Gastrocnemius medialis (tissue), 4 donors: ENCODE data around the gene HMMR. TPM values are rescaled to one million over a fixed set of nuclear protein-coding genes. Genes with fewer than 3 reads are reported as not detected.
A peak's percentile ranks its signal among the peaks of the same experiment; 100 is the strongest.
"Not testable (repeated sequence)": the region's sequence is repeated elsewhere in the genome, so short reads cannot be mapped to it uniquely, and the experiment has no call there.

ENCODE experiments used
- ATAC-seq, 2 donors: fragments of 150-250 bp; one replicate each; pipeline ENCODE4 v1.9.1; 2016
- DNase-seq, 2 donors: peaks; one replicate each; pipeline ENCODE4 v3.0.0-alpha.2; 2019
- H3K27ac ChIP-seq, 4 donors: fragments of 200-600 bp; sonication (generic); 1 replicate in 1 of 4; 2 replicates in 3 of 4; pipeline ENCODE4 v1.5.1; 2016 to 2018; ENCODE audit warnings: mild to moderate bottlenecking in 2 of 4, moderate library complexity in 1 of 4
- H3K27me3 ChIP-seq, 3 donors: fragments of 200-600 bp; sonication (generic) in 2 of 3; 1 replicate in 1 of 3; 2 replicates in 2 of 3; pipeline versions ENCODE4 v1.5.1 to v1.6.0; 2016 to 2019; ENCODE audit warnings: mild to moderate bottlenecking in 1 of 3, moderate library complexity in 1 of 3
- H3K36me3 ChIP-seq, 2 donors: fragments of 200-600 bp; sonication (generic) in 1 of 2; one replicate each; pipeline ENCODE4 v1.5.1; 2017 to 2018
- H3K4me1 ChIP-seq, 2 donors: fragments of 200-600 bp; sonication (generic) in 1 of 2; one replicate each; pipeline ENCODE4 v1.5.1; 2016 to 2017; ENCODE audit warnings: mild to moderate bottlenecking in 2 of 2
- H3K4me3 ChIP-seq, 4 donors: fragments of 200-600 bp; sonication (generic) in 3 of 4; 1 replicate in 1 of 4; 2 replicates in 3 of 4; pipeline ENCODE4 v1.5.1; 2016 to 2019; ENCODE audit warnings: mild to moderate bottlenecking in 2 of 4
- H3K9me3 ChIP-seq, 3 donors: fragments of 200-600 bp; sonication (generic) in 2 of 3; 1 replicate in 1 of 3; 2 replicates in 2 of 3; pipeline ENCODE4 v1.5.1; 2016 to 2019
- CTCF ChIP-seq, 5 experiments: fragments of 450-650 bp in 3 of 5; fragments of 200-600 bp in 2 of 5; sonication (generic) in 2 of 5; IDR thresholded peaks in 4 of 5; conservative IDR thresholded peaks in 1 of 5; 1 replicate in 4 of 5; 2 replicates in 1 of 5; pipeline ENCODE4 v1.5.1; 2016 to 2019; ENCODE audit warnings: antibody characterized with exemption in 5 of 5, mild to moderate bottlenecking in 3 of 5, moderate library complexity in 3 of 5
- POLR2A ChIP-seq, 2 donors: fragments of 450-650 bp; IDR thresholded peaks; one replicate each; pipeline ENCODE4 v1.6.1; 2017; ENCODE audit warnings: antibody characterized with exemption in 2 of 2, mild to moderate bottlenecking in 2 of 2, moderate library complexity in 2 of 2
- in situ Hi-C, 4 donors: fragments of 200-750 bp; cut with MboI; loops; one replicate each; pipeline versions ENCODE4 v1.15.0 to v1.8.0; 2017; ENCODE audit warnings: low sequenced_read_pairs in 4 of 4
- intact Hi-C: fragments of 100-400 bp; cut with DNase I; formaldehyde crosslinking; loops from one replicate; pipeline ENCODE4 v1.15.1; 2023; ENCODE audit warnings: low total_unique reads
- total RNA-seq, 4 donors: library from RNA; depleted of rRNA; stranded (reverse); fragments of >200 nt; gene quantifications; one replicate each; pipeline versions ENCODE4 v1.1.0 to v1.2.3, GENCODE V29; 2016

Gene HMMR
- total RNA-seq, 4 donors from 2014 or later: 0.12 to 1.3 (median 0.55) TPM

- Histone ChIP-seq H3K4me3 (no peak overlapping the region), H3K4me1 (peaks cover 8 to 9% of the 10 kb centered on the region in 2 donors), H3K27ac (no peak overlapping the region), H3K27me3 (no peaks in the 10 kb centered on the region), H3K36me3 (peaks cover 0 to 55% of the 10 kb centered on the region in 2 donors), H3K9me3 (no peaks in the 10 kb centered on the region)
- no peak for TF ChIP-seq CTCF (IDR thresholded peaks at IDR 0.05 in 4 of 5, conservative IDR thresholded peaks at IDR 0.05 in 1 of 5)
- TF ChIP-seq POLR2A (IDR thresholded peaks at IDR 0.05): no peak
- in situ Hi-C loops: loop anchor here in 1 of 4 donors (10.0 kb wide), 1 partner anchor 51 kb away; the partner anchor contains the start of gene MAT2B
- intact Hi-C loops: no loop called here
- ATAC-seq (no peak), DNase-seq (no peak)
These were observed 6.7 kb upstream of the HMMR start for GRCh38 chr5:163453705-163454104.

- Histone ChIP-seq H3K4me1 (peaks cover 13% of the 10 kb centered on the region in 2 donors), H3K36me3 (peaks cover 0 to 49% of the 10 kb centered on the region in 2 donors)
- DNase-seq, H3K4me3 ChIP-seq, H3K27me3 ChIP-seq, intact Hi-C loops, ATAC-seq, H3K9me3 ChIP-seq, H3K27ac ChIP-seq: not testable (repeated sequence)
- in situ Hi-C loops: loop anchor here in 2 of 4 donors (5.0 to 10.0 kb wide), 2 partner anchors 49 to 57 kb away; partner anchors contain the start of gene MAT2B (in 1 of the 2)
These were observed 5.0 kb upstream of the HMMR start for GRCh38 chr5:163455406-163455805.

GRCh38 chr5:163456029-163456589 lies 4.3 kb upstream of the HMMR start:
- intact Hi-C loops: no loop called here
- H3K27me3 ChIP-seq: no peaks in the 10 kb centered on the region
- DNase-seq (no peak), ATAC-seq (no peak)
- H3K36me3 ChIP-seq: peaks cover 0 to 44% of the 10 kb centered on the region in 2 donors
- H3K27ac ChIP-seq: no peak overlapping the region
- TF ChIP-seq CTCF (IDR thresholded peaks at IDR 0.05 in 4 of 5, conservative IDR thresholded peaks at IDR 0.05 in 1 of 5) (no peak), POLR2A (IDR thresholded peaks at IDR 0.05) (no peak)
- in situ Hi-C loops: loop anchor here in 2 of 4 donors (5.0 to 10.0 kb wide), 2 partner anchors 49 to 56 kb away; partner anchors contain the start of gene MAT2B (in 1 of the 2)
- H3K4me1 ChIP-seq: peaks cover 18% of the 10 kb centered on the region in 2 donors
- H3K9me3 ChIP-seq: no peaks in the 10 kb centered on the region
- no peak overlapping the region for H3K4me3 ChIP-seq

GRCh38 chr5:163456840-163457239 lies 3.6 kb upstream of the HMMR start:
- no peak for ATAC-seq
- TF ChIP-seq POLR2A (IDR thresholded peaks at IDR 0.05): no peak
- no peak for TF ChIP-seq CTCF (IDR thresholded peaks at IDR 0.05 in 4 of 5, conservative IDR thresholded peaks at IDR 0.05 in 1 of 5)
- DNase-seq: no peak
- H3K4me3 ChIP-seq: no peak overlapping the region
- H3K36me3 ChIP-seq: peaks cover 0 to 38% of the 10 kb centered on the region in 2 donors
- in situ Hi-C loops (loop anchor here in 2 of 4 donors (5.0 to 10.0 kb wide), 2 partner anchors 48 to 55 kb away; partner anchors contain the start of gene MAT2B (in 1 of the 2)), intact Hi-C loops (no loop called here)
- no peak overlapping the region for H3K27ac ChIP-seq
- peaks cover 25 to 26% of the 10 kb centered on the region in 2 donors for H3K4me1 ChIP-seq
- H3K9me3 ChIP-seq: no peaks in the 10 kb centered on the region
- no peaks in the 10 kb centered on the region for H3K27me3 ChIP-seq

- H3K36me3 ChIP-seq: peaks cover 0 to 22% of the 10 kb centered on the region in 2 donors
- H3K27me3 ChIP-seq: no peaks in the 10 kb centered on the region
- peak overlapping the region; percentile 94 to 97 (median 96) for H3K27ac ChIP-seq
- ATAC-seq (no peak), DNase-seq (no peak)
- TF ChIP-seq POLR2A (IDR thresholded peaks at IDR 0.05) (no peak), CTCF (IDR thresholded peaks at IDR 0.05 in 4 of 5, conservative IDR thresholded peaks at IDR 0.05 in 1 of 5) (no peak)
- peaks cover 26 to 27% of the 10 kb centered on the region in 2 donors for H3K4me1 ChIP-seq
- no peaks in the 10 kb centered on the region for H3K9me3 ChIP-seq
- peak overlapping the region; percentile 63 to 91 (median 76) for H3K4me3 ChIP-seq
- in situ Hi-C loops (loop anchor here in 2 of 4 donors (5.0 to 10.0 kb wide), 2 partner anchors 46 to 53 kb away; partner anchors contain the start of gene MAT2B (in 1 of the 2)), intact Hi-C loops (no loop called here)
These were observed 1.6 kb upstream of the HMMR start for GRCh38 chr5:163458778-163459385.
